SU-DHL-6 (cell line): ENCODE data around the gene SYT11.

Experiments used
- H2AFZ ChIP-seq: fragments of 200-600 bp; sonication (generic); 2 replicates; pipeline ENCODE4 v1.6.1; 2014; ENCODE audit warnings: low read depth, mild to moderate bottlenecking, moderate library complexity, mixed read lengths, antibody characterized with exemption, low read length; ENCODE audit not compliant: severe bottlenecking
- H3F3A ChIP-seq: fragments of 200-600 bp; shearing (Covaris generic); 2 replicates; pipeline ENCODE4 v1.6.0; 2016; ENCODE audit warnings: antibody characterized with exemption, mild to moderate bottlenecking; ENCODE audit not compliant: insufficient read depth
- H3K27ac ChIP-seq: fragments of 200-600 bp; sonication (generic); 2 replicates; pipeline ENCODE4 v1.5.1; 2016; ENCODE audit warnings: low read depth, mild to moderate bottlenecking, low read length, moderate library complexity, mixed read lengths
- H3K27me3 ChIP-seq: fragments of 200-600 bp; sonication (generic), shearing (Covaris generic); 2 replicates; pipeline ENCODE4 v1.6.0; 2014; ENCODE audit warnings: mild to moderate bottlenecking, low read length
- H3K36me3 ChIP-seq: fragments of 200-600 bp; sonication (generic); 2 replicates; pipeline ENCODE4 v1.6.1; 2014; ENCODE audit warnings: mild to moderate bottlenecking, low read length, mixed read lengths
- H3K4me2 ChIP-seq: fragments of 300-600, 200-600 bp; shearing (Covaris generic), sonication (generic); 2 replicates; pipeline ENCODE4 v1.6.0; 2014; ENCODE audit warnings: low read length, low read depth, mild to moderate bottlenecking; ENCODE audit not compliant: poor library complexity, severe bottlenecking
- H3K4me3 ChIP-seq: fragments of 200-600 bp; sonication (generic); 2 replicates; pipeline ENCODE4 v1.5.1; 2014; ENCODE audit warnings: antibody characterized with exemption, low read length, mild to moderate bottlenecking, mixed read lengths; ENCODE audit not compliant: insufficient read depth, poor library complexity, severe bottlenecking
- H3K79me2 ChIP-seq: fragments of 200-600 bp; sonication (generic); 2 replicates; pipeline ENCODE4 v1.6.1; 2014; ENCODE audit warnings: mild to moderate bottlenecking, low read length, moderate library complexity; ENCODE audit not compliant: insufficient read depth
- H3K9ac ChIP-seq: fragments of 200-600 bp; sonication (generic); 2 replicates; pipeline ENCODE4 v1.7.0; 2014; ENCODE audit warnings: mild to moderate bottlenecking, low read length
- H3K9me2 ChIP-seq: fragments of 200-600 bp; sonication (generic); replicated peaks from 2 replicates; pipeline ENCODE4 v1.6.1; 2014; ENCODE audit warnings: low read length; ENCODE audit not compliant: insufficient read depth
- H3K9me3 ChIP-seq: fragments of 200-600 bp; sonication (generic); 2 replicates; pipeline ENCODE4 v1.6.1; 2014; ENCODE audit warnings: low read length, mixed read lengths; ENCODE audit not compliant: insufficient read depth
- H4K20me1 ChIP-seq: fragments of 200-600 bp; sonication (generic); 2 replicates; pipeline ENCODE4 v1.6.1; 2014; ENCODE audit warnings: low read depth, mild to moderate bottlenecking, antibody characterized with exemption, low read length, moderate library complexity, mixed read lengths
- EZH2phosphoT487 ChIP-seq: fragments of 200-600 bp; sonication (generic), shearing (Covaris generic); conservative IDR thresholded peaks from 2 replicates; pipeline ENCODE4 v1.6.1; 2018; ENCODE audit warnings: mild to moderate bottlenecking, antibody characterized with exemption, low read length, moderate library complexity, mixed read lengths
- TF ChIP-seq, protein P1 (sequence below): fragments of 200-600 bp; sonication (generic); IDR thresholded peaks from one replicate; pipeline ENCODE4 v1.5.1; 2017; ENCODE audit warnings: antibody characterized with exemption, mild to moderate bottlenecking, low read length, moderate library complexity; ENCODE audit not compliant: insufficient read depth, poor library complexity, severe bottlenecking

SYT11 gene

DNA sequence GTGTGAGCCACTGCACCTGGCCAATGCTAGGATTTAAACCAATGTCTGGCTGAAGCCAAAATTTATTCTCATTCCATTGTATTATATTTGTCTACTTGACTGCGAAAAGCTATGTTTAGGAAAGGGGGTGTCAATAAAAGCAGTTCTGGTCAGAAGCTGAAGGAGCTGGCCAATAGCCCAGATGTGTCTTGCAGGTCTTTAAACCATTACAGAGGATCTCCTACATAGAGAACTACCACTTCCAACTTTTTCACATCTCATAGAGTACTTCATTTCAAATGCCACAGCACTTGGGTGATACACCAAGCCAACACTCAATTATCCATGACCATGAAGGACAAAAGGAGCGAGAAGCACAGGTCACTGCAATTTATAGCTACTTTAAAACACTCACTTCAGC is 2.5 kb downstream of the SYT11 start:
- Histone ChIP-seq H3K27me3 (no peaks in the 10 kb centered on the region), H3K9ac (no peak overlapping the region), H3K4me2 (no peak overlapping the region), H2AFZ (no peak overlapping the region), H4K20me1 (no peaks in the 10 kb centered on the region), H3K9me3 (no peaks in the 10 kb centered on the region), H3K79me2 (peaks cover 2% of the 10 kb centered on the region), H3K36me3 (no peaks in the 10 kb centered on the region), H3K27ac (no peak overlapping the region), H3K9me2 (no peaks in the 10 kb centered on the region), H3F3A (peaks cover 15% of the 10 kb centered on the region), H3K4me3 (no peak overlapping the region)
- TF ChIP-seq, protein P1, sequence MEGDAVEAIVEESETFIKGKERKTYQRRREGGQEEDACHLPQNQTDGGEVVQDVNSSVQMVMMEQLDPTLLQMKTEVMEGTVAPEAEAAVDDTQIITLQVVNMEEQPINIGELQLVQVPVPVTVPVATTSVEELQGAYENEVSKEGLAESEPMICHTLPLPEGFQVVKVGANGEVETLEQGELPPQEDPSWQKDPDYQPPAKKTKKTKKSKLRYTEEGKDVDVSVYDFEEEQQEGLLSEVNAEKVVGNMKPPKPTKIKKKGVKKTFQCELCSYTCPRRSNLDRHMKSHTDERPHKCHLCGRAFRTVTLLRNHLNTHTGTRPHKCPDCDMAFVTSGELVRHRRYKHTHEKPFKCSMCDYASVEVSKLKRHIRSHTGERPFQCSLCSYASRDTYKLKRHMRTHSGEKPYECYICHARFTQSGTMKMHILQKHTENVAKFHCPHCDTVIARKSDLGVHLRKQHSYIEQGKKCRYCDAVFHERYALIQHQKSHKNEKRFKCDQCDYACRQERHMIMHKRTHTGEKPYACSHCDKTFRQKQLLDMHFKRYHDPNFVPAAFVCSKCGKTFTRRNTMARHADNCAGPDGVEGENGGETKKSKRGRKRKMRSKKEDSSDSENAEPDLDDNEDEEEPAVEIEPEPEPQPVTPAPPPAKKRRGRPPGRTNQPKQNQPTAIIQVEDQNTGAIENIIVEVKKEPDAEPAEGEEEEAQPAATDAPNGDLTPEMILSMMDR, result no peak
- TF ChIP-seq EZH2phosphoT487, result no peak

DNA sequence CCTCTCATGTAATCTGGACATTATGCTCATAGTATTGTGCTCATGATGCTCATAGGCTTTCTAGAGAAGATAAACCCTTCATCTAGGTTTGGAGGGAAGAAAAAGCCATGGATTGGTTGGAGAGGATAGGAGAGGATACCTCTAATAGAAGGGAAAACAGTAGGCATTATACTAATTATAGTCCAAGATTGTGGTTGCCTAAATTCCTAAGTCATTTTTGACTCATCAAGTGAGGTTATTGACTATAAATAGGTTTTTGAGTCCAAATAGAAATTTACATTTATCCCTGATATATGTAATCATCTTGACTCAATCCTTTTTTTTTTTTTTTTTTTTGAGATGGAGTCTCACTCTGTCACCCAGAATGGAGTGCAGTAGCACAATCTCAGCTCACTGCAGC is 5.0 kb downstream of the SYT11 start:
- H3K27ac ChIP-seq, result no peak overlapping the region
- H3K9me2 ChIP-seq, result no peaks in the 10 kb centered on the region
- no peaks in the 10 kb centered on the region for H3K36me3 ChIP-seq
- H3K9ac ChIP-seq, result no peak overlapping the region
- no peak overlapping the region for H3K4me2 ChIP-seq
- H3K9me3 ChIP-seq, result no peaks in the 10 kb centered on the region
- no peaks in the 10 kb centered on the region for H4K20me1 ChIP-seq
- H3K79me2 ChIP-seq, result no peaks in the 10 kb centered on the region
- H2AFZ ChIP-seq, result no peak overlapping the region
- no peak overlapping the region for H3K4me3 ChIP-seq
- H3F3A ChIP-seq, result no peaks in the 10 kb centered on the region
- no peaks in the 10 kb centered on the region; the same call in 1 of the 2 replicates for H3K27me3 ChIP-seq
- TF ChIP-seq, protein P1, result no peak
- no peak for TF ChIP-seq EZH2phosphoT487

- Histone ChIP-seq H3K9me3 (no peaks in the 10 kb centered on the region), H3K4me2 (no peak overlapping the region), H3K27ac (no peak overlapping the region), H3K9me2 (no peaks in the 10 kb centered on the region), H3K27me3 (no peaks in the 10 kb centered on the region; the same call in 1 of the 2 replicates), H3K9ac (no peak overlapping the region), H3K79me2 (no peaks in the 10 kb centered on the region), H3F3A (no peaks in the 10 kb centered on the region), H3K36me3 (no peaks in the 10 kb centered on the region), H4K20me1 (no peaks in the 10 kb centered on the region), H2AFZ (no peak overlapping the region), H3K4me3 (no peak overlapping the region)
- no peak for TF ChIP-seq EZH2phosphoT487
- TF ChIP-seq, protein P1, result no peak
Observed at GRCh38 chr1:155867766-155868165, 8.4 kb downstream of the SYT11 start.
